Glutamatergic neuron (in vitro differentiated cells): Measurements from ENCODE around the gene EPB41L4A. TPM values are rescaled to one million over a fixed set of nuclear protein-coding genes. Genes with fewer than 3 reads are reported as not detected.

Experiments used
- DNase-seq: peaks from one replicate; pipeline ENCODE4 v3.0.0; 2022
- H3K27ac Mint-ChIP-seq: one replicate; pipeline ENCODE4 v1.8.0; 2020; ENCODE audit warnings: mild to moderate bottlenecking, mixed read lengths, inconsistent platforms; ENCODE audit not compliant: unreplicated experiment
- H3K27me3 Mint-ChIP-seq: one replicate; pipeline ENCODE4 v1.8.0; 2020; ENCODE audit warnings: mild to moderate bottlenecking, moderate library complexity, mixed read lengths, inconsistent platforms; ENCODE audit not compliant: unreplicated experiment
- H3K36me3 Mint-ChIP-seq: one replicate; pipeline ENCODE4 v1.8.0; 2020; ENCODE audit warnings: mild to moderate bottlenecking, mixed read lengths, inconsistent platforms; ENCODE audit not compliant: unreplicated experiment
- H3K4me1 Mint-ChIP-seq: one replicate; pipeline ENCODE4 v1.8.0; 2020; ENCODE audit warnings: mild to moderate bottlenecking, low read depth, mixed read lengths, inconsistent platforms; ENCODE audit not compliant: unreplicated experiment
- H3K4me3 Mint-ChIP-seq: one replicate; pipeline ENCODE4 v1.8.0; 2020; ENCODE audit warnings: mild to moderate bottlenecking, mixed read lengths, inconsistent platforms; ENCODE audit not compliant: unreplicated experiment
- H3K9me3 Mint-ChIP-seq: one replicate; pipeline ENCODE4 v1.8.0; 2020; ENCODE audit warnings: mild to moderate bottlenecking, moderate library complexity, mixed read lengths, inconsistent platforms; ENCODE audit not compliant: unreplicated experiment
- CTCF ChIP-seq: fragments of 200-600 bp; sonication (generic); IDR thresholded peaks from one replicate; pipeline ENCODE4 v1.5.0; 2021; ENCODE audit not compliant: partially characterized antibody, unreplicated experiment
- total RNA-seq: library from RNA; stranded (reverse); fragmentation: NEBNext Ultra II Directional; extraction: Animal tissue kit (Norgen Biotek cat#: 25700); gene quantifications from one replicate; pipeline ENCODE4 v1.2.1, GENCODE V29; 2021; ENCODE audit not compliant: unreplicated experiment

Gene EPB41L4A
- total RNA-seq, 1 donor from 2014 or later: 125 TPM

GRCh38 chr5:112318346-112318745 lies 100.7 kb downstream of the EPB41L4A start:
- Mint-ChIP-seq H3K4me3 (no peak overlapping the region), H3K9me3 (no peaks in the 10 kb centered on the region), H3K4me1 (peaks cover 6% of the 10 kb centered on the region), H3K27ac (no peak overlapping the region), H3K36me3 (no peaks in the 10 kb centered on the region), H3K27me3 (peaks cover 5% of the 10 kb centered on the region)
- no peak for DNase-seq
- no peak for TF ChIP-seq CTCF

GRCh38 chr5:112317866-112318265 lies 101.2 kb downstream of the EPB41L4A start:
- Mint-ChIP-seq H3K36me3 (no peaks in the 10 kb centered on the region), H3K27ac (no peak overlapping the region), H3K4me3 (no peak overlapping the region), H3K4me1 (peaks cover 6% of the 10 kb centered on the region), H3K27me3 (peaks cover 5% of the 10 kb centered on the region), H3K9me3 (no peaks in the 10 kb centered on the region)
- no peak for TF ChIP-seq CTCF
- no peak for DNase-seq

GRCh38 chr5:112316731-112317130 lies 102.3 kb downstream of the EPB41L4A start:
- Mint-ChIP-seq H3K9me3 (no peaks in the 10 kb centered on the region), H3K27me3 (peaks cover 5% of the 10 kb centered on the region), H3K36me3 (no peaks in the 10 kb centered on the region), H3K4me3 (no peak overlapping the region), H3K27ac (no peak overlapping the region), H3K4me1 (peaks cover 4% of the 10 kb centered on the region)
- no peak for TF ChIP-seq CTCF
- no peak for DNase-seq

- no peak for TF ChIP-seq CTCF
- Mint-ChIP-seq H3K4me3 (no peak overlapping the region), H3K27me3 (peaks cover 5% of the 10 kb centered on the region), H3K27ac (no peak overlapping the region), H3K4me1 (peaks cover 4% of the 10 kb centered on the region), H3K36me3 (no peaks in the 10 kb centered on the region), H3K9me3 (no peaks in the 10 kb centered on the region)
- DNase-seq: no peak
These were observed 103.1 kb downstream of the EPB41L4A start for GRCh38 chr5:112316006-112316405.

- no peak for DNase-seq
- TF ChIP-seq CTCF: no peak
- Mint-ChIP-seq H3K27me3 (no peaks in the 10 kb centered on the region), H3K4me3 (no peak overlapping the region), H3K27ac (no peak overlapping the region), H3K36me3 (no peaks in the 10 kb centered on the region), H3K9me3 (no peaks in the 10 kb centered on the region), H3K4me1 (peaks cover 6% of the 10 kb centered on the region)
These were observed 106.5 kb downstream of the EPB41L4A start for GRCh38 chr5:112312295-112313275.
